HFFc6 (cell line): ENCODE data around the gene RUNX3. TPM values are rescaled to one million over a fixed set of nuclear protein-coding genes. Genes with fewer than 3 reads are reported as not detected.
"Not testable (repeated sequence)": the region's sequence is repeated elsewhere in the genome, so short reads cannot be mapped to it uniquely, and the experiment has no call there.

Source experiments
- DNase-seq: peaks from one replicate; pipeline ENCODE4 v3.0.0-alpha.2; 2018
- H3K27ac Mint-ChIP-seq: 2 replicates; pipeline ENCODE4 v1.8.0; 2020; ENCODE audit warnings: mild to moderate bottlenecking, mixed read lengths
- H3K27me3 Mint-ChIP-seq: 2 replicates; pipeline ENCODE4 v1.8.0; 2021; ENCODE audit warnings: mild to moderate bottlenecking, moderate library complexity, mixed read lengths; ENCODE audit not compliant: insufficient read depth
- H3K36me3 Mint-ChIP-seq: 2 replicates; pipeline ENCODE4 v1.8.0; 2021; ENCODE audit warnings: low read depth, mixed read lengths
- H3K4me1 Mint-ChIP-seq: 2 replicates; pipeline ENCODE4 v1.8.0; 2020; ENCODE audit warnings: low read depth, mixed read lengths
- H3K4me3 Mint-ChIP-seq: 2 replicates; pipeline ENCODE4 v1.8.0; 2020; ENCODE audit warnings: mild to moderate bottlenecking, moderate library complexity, mixed read lengths
- H3K9me3 Mint-ChIP-seq: 2 replicates; pipeline ENCODE4 v1.8.0; 2020; ENCODE audit warnings: mild to moderate bottlenecking, mixed read lengths
- total RNA-seq, 6 experiments: library from RNA; stranded (reverse); fragmentation: NEBNext Ultra II Directional; extraction: Animal tissue kit (Norgen Biotek cat#: 25700); gene quantifications; 2 replicates in 1 of 6; 3 replicates in 5 of 6; pipeline ENCODE4 v1.2.3, GENCODE V29; 2021
- TF ChIP-seq, protein P1 (sequence below): fragments of 200-600 bp; sonication (generic); IDR thresholded peaks from 2 replicates; pipeline ENCODE4 v1.5.0; 2021; ENCODE audit warnings: antibody characterized with exemption, mild to moderate bottlenecking

RUNX3 gene
- total RNA-seq, 6 experiments from 2014 or later, result not detected

GRCh38 chr1:24892188-24893153, 37.6 kb downstream of the RUNX3 start:
- no peak for DNase-seq
- H3K27me3 Mint-ChIP-seq, result peaks cover 2% of the 10 kb centered on the region
- peaks cover 8% of the 10 kb centered on the region for H3K9me3 Mint-ChIP-seq
- H3K4me3 Mint-ChIP-seq, result no peak overlapping the region
- peaks cover 14% of the 10 kb centered on the region for H3K4me1 Mint-ChIP-seq
- no peak overlapping the region for H3K27ac Mint-ChIP-seq
- H3K36me3 Mint-ChIP-seq, result peaks cover 8% of the 10 kb centered on the region
- TF ChIP-seq, protein P1, sequence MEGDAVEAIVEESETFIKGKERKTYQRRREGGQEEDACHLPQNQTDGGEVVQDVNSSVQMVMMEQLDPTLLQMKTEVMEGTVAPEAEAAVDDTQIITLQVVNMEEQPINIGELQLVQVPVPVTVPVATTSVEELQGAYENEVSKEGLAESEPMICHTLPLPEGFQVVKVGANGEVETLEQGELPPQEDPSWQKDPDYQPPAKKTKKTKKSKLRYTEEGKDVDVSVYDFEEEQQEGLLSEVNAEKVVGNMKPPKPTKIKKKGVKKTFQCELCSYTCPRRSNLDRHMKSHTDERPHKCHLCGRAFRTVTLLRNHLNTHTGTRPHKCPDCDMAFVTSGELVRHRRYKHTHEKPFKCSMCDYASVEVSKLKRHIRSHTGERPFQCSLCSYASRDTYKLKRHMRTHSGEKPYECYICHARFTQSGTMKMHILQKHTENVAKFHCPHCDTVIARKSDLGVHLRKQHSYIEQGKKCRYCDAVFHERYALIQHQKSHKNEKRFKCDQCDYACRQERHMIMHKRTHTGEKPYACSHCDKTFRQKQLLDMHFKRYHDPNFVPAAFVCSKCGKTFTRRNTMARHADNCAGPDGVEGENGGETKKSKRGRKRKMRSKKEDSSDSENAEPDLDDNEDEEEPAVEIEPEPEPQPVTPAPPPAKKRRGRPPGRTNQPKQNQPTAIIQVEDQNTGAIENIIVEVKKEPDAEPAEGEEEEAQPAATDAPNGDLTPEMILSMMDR, result no peak

DNA sequence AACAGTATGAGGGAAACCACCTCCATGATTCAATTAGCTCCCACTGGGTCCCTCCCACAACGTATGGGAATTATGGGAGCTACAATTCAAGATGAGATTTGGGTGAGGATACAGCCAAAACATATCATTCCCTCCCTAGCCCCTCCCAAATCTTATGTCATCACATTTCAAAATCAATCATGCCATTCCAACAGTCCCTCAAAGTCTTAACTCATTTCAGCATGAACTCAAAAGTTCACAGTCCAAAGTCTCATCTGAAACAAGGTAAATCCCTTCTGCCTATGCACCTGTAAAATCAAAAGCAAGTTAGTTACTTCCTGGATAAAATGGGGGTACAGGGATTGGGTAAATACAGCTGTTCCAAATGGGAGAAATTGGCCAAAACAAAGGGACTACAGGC, 38.7 kb downstream of the RUNX3 start:
- H3K4me1 Mint-ChIP-seq, result peaks cover 14% of the 10 kb centered on the region
- not testable (repeated sequence) for DNase-seq, H3K27me3 Mint-ChIP-seq, H3K36me3 Mint-ChIP-seq, H3K9me3 Mint-ChIP-seq, H3K4me3 Mint-ChIP-seq, H3K27ac Mint-ChIP-seq

- Mint-ChIP-seq H3K4me3 (no peak overlapping the region), H3K27me3 (peaks cover 2% of the 10 kb centered on the region)
- TF ChIP-seq, protein P1, result no peak
Measured at GRCh38 chr1:24890887-24891286, 39.2 kb downstream of the RUNX3 start.

DNA sequence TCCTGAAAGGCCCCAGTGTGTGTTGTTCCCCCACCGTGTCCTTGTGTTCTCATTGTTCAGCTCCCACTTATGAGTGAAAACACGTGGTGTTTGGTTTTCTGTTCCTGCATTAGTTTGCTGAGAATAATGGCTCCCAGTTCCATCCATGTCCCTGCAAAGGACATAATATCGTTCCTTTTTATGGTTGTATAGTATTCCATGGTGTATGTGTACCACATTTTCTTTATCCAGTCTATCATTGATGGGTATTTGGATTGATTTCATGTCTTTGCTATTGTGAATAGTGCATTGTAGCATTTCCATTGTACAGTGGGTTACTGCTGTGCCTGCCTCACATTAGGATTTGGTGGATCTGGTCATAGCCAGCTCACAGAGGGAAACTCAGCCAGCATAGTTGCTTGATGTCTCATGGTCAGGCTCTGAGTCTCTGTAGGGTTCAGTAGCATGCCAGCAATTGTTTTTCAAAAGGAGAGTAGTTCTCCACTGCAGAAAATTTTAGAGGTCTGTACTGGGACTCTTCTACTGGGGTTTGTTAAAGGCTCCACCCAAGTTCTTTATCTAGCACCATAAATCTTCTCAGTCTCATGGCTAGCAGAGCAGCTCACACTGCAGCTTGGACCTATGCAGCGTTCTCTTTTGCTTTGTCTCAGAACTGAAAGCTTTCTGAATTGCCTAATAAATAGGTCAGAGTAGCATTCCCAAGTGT, 41.0 kb downstream of the RUNX3 start:
- peak overlapping the region; percentile 3 for H3K27ac Mint-ChIP-seq
- TF ChIP-seq, protein P1, result no peak
- H3K27me3 Mint-ChIP-seq, result peaks cover 11% of the 10 kb centered on the region
- H3K9me3 Mint-ChIP-seq, result peaks cover 8% of the 10 kb centered on the region
- peak overlapping the region; percentile 50 for H3K4me3 Mint-ChIP-seq
- H3K36me3 Mint-ChIP-seq, result peaks cover 8% of the 10 kb centered on the region
- peak; percentile 81 for DNase-seq
- peaks cover 20% of the 10 kb centered on the region for H3K4me1 Mint-ChIP-seq

More at GRCh38 chr1:24890887-24891286, 39.2 kb downstream of the RUNX3 start:
- peaks cover 14% of the 10 kb centered on the region for H3K4me1 Mint-ChIP-seq
- H3K9me3 Mint-ChIP-seq, result peaks cover 8% of the 10 kb centered on the region
- peaks cover 8% of the 10 kb centered on the region for H3K36me3 Mint-ChIP-seq
- H3K27ac Mint-ChIP-seq, result no peak overlapping the region
- no peak for DNase-seq

DNA sequence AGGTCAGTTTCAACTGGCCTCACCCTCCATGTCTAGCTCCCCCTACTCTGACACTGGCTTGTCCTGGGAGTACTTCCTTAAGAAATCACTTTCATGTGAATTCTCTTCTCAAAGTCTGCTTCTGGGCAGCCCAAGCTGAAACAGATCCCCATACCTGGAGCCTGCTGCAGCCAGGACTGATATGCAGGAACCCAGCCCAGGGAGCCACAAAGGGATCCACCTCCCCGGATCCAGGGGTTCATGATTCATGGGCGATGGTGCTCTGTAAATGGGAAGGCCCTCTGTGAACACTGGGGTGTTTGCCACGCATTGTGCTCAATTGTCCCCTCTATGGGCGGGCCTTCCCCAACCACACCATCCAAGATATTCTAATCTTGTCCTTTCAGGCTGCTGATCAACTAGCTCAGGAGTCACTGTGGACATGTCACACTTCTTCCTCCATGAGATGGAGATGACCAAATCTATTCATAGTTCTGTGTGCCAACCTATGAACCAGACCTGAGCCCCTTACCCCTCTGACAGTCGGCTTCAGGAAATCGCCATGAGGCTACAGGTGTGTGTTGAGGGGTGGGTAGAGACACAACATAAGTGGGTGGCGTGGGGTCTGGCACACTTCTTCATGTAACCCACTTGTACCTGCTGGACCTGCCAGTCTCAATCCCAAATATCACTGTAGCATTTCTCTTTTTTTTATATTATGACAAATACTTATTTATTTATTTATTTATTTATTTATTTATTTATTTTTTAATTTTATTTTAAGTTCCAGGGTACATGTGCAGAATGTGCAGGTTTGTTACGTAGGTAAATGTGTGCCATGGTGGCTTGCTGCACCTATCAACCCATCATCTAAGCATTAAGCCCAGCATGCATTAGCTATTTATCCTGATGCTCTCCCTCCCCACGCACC, 41.8 kb downstream of the RUNX3 start:
- Mint-ChIP-seq H3K9me3 (peaks cover 8% of the 10 kb centered on the region), H3K4me3 (no peak overlapping the region), H3K27ac (no peak overlapping the region), H3K27me3 (peaks cover 9% of the 10 kb centered on the region), H3K36me3 (peaks cover 9% of the 10 kb centered on the region), H3K4me1 (peaks cover 20% of the 10 kb centered on the region)
- TF ChIP-seq, protein P1, result no peak
- DNase-seq, result no peak
